PFSK-1 (cell line): Measurements from ENCODE around the gene SLC44A2.

Source experiments
- FOXP2 ChIP-seq: optimal IDR thresholded peaks from 2 replicates; pipeline ENCODE3; 2011; ENCODE audit warnings: borderline replicate concordance, control low read depth, inconsistent platforms; ENCODE audit not compliant: insufficient read depth; ENCODE audit errors: extremely low read length, extremely low read depth
- POLR2AphosphoS5 ChIP-seq: IDR thresholded peaks from 2 replicates; pipeline ENCODE4 v1.6.1; 2012; ENCODE audit warnings: low read depth, mild to moderate bottlenecking, control low read depth, low read length, moderate library complexity
- REST ChIP-seq, 2 experiments: IDR thresholded peaks; 2 replicates each; pipeline versions ENCODE4 v1.6.1 to v1.8.0; 2011 to 2012; ENCODE audit warnings: low read depth in 2 of 2, low read length in 2 of 2, control low read depth in 1 of 2, inconsistent platforms in 1 of 2, mild to moderate bottlenecking in 1 of 2, moderate library complexity in 1 of 2; ENCODE audit not compliant: insufficient read depth in 1 of 2
- SIN3A ChIP-seq: IDR thresholded peaks from 2 replicates; pipeline ENCODE4 v1.6.1; 2012; ENCODE audit warnings: mild to moderate bottlenecking, low read length, moderate library complexity, borderline replicate concordance; ENCODE audit not compliant: insufficient read depth
- TAF1 ChIP-seq: IDR thresholded peaks from 2 replicates; pipeline ENCODE4 v1.6.1; 2012; ENCODE audit warnings: low read length, control low read depth, borderline replicate concordance; ENCODE audit not compliant: insufficient read depth

Gene SLC44A2

GRCh38 chr19:10636304-10636972 is 11.1 kb downstream of the SLC44A2 start:
- TF ChIP-seq SIN3A, result no peak
- no peak for TF ChIP-seq REST (IDR thresholded peaks at IDR 0.05; ENCODE audit: insufficient read depth in 1 of 2, low read depth in 2 of 2, low read length in 2 of 2)
- TF ChIP-seq POLR2AphosphoS5, result no peak
- TF ChIP-seq FOXP2, result no peak
- no peak for TF ChIP-seq TAF1

- TF ChIP-seq POLR2AphosphoS5 (no peak), TAF1 (no peak), FOXP2 (no peak), SIN3A (no peak), REST (IDR thresholded peaks at IDR 0.05; ENCODE audit: insufficient read depth in 1 of 2, low read depth in 2 of 2, low read length in 2 of 2) (no peak)
Measured at GRCh38 chr19:10637894-10638293, 12.5 kb downstream of the SLC44A2 start.

DNA sequence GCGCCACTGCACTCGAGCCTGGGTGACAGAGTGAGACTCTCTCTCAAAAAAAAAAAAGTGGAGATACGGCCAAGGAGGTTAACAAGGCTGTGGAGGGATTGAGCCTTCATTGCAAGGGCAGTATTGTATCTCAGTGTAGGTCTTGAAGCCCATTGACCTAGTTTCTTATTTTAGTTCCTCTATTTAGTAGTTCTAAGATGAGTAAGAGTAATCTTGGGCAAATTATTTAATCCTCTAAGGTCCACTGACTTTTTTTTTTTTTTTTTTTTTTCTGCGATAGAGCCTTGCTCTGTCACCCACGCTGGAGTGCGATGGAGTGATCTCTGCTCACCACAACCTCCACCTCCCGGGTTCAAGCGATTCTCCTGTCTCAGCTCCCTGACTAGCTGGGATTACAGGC is 14.5 kb downstream of the SLC44A2 start:
- no peak for TF ChIP-seq REST (IDR thresholded peaks at IDR 0.05; ENCODE audit: insufficient read depth in 1 of 2, low read depth in 2 of 2, low read length in 2 of 2)
- TF ChIP-seq FOXP2, result no peak
- no peak for TF ChIP-seq POLR2AphosphoS5
- no peak for TF ChIP-seq TAF1
- no peak for TF ChIP-seq SIN3A

DNA sequence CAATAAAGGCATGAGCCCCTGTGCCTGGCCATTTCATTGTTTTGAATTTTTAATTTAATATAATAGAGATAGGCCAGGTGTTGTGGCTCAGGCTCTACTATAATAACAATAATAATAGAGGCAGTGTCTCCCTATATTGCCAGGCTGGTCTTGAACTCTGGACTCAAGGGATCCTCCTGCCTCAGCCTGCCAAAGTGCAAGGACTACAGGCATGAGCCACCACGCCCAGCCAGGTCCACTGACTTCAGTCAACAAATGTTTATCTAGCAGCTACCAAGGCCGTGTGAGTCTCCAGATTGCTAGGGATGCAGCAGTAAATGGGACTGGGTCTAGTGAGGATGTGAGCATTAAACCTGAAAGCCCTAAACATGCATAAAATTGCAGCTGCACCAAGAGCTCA is 15.0 kb downstream of the SLC44A2 start:
- no peak for TF ChIP-seq FOXP2
- TF ChIP-seq POLR2AphosphoS5, result no peak
- no peak for TF ChIP-seq SIN3A
- no peak for TF ChIP-seq REST (IDR thresholded peaks at IDR 0.05; ENCODE audit: insufficient read depth in 1 of 2, low read depth in 2 of 2, low read length in 2 of 2)
- TF ChIP-seq TAF1, result no peak

- TF ChIP-seq SIN3A, result no peak
- no peak for TF ChIP-seq REST (IDR thresholded peaks at IDR 0.05; ENCODE audit: insufficient read depth in 1 of 2, low read depth in 2 of 2, low read length in 2 of 2)
- TF ChIP-seq TAF1, result no peak
- no peak for TF ChIP-seq FOXP2
- TF ChIP-seq POLR2AphosphoS5, result no peak
Measured at GRCh38 chr19:10641248-10641647, 15.9 kb downstream of the SLC44A2 start.
